NT2/D1 (cell line): ENCODE data around the gene CRY2.
A peak's percentile ranks its signal among the peaks of the same experiment; 100 is the strongest.

Experiments
- DNase-seq: peaks from one replicate; pipeline ENCODE4 v3.0.0-alpha.2; 2011; ENCODE audit warnings: low read depth, low spot score
- H3K27me3 ChIP-seq: 2 replicates; pipeline ENCODE4 v1.6.0; 2011; ENCODE audit warnings: mild to moderate bottlenecking; ENCODE audit not compliant: insufficient read length, insufficient read depth
- H3K36me3 ChIP-seq: 2 replicates; pipeline ENCODE4 v1.6.1; 2011; ENCODE audit warnings: mild to moderate bottlenecking, low read length, mixed read lengths; ENCODE audit not compliant: insufficient read depth, insufficient read length
- H3K4me1 ChIP-seq: 2 replicates; pipeline ENCODE4 v1.5.1; 2011; ENCODE audit not compliant: insufficient read depth, insufficient read length
- H3K4me3 ChIP-seq: 2 replicates; pipeline ENCODE4 v1.5.1; 2011; ENCODE audit warnings: low read depth; ENCODE audit not compliant: insufficient read length
- H3K9ac ChIP-seq: 2 replicates; pipeline ENCODE4 v1.6.0; 2011; ENCODE audit warnings: low read depth; ENCODE audit not compliant: insufficient read length
- H3K9me3 ChIP-seq: 2 replicates; pipeline ENCODE4 v1.5.1; 2011; ENCODE audit warnings: mild to moderate bottlenecking, low read length; ENCODE audit not compliant: insufficient read depth
- SUZ12 ChIP-seq: IDR thresholded peaks from 2 replicates; pipeline ENCODE4 v1.6.1; 2011; ENCODE audit not compliant: insufficient read length, insufficient read depth; ENCODE audit errors: extremely low read depth
- YY1 ChIP-seq: IDR thresholded peaks from 2 replicates; pipeline ENCODE4 v1.6.1; 2011; ENCODE audit not compliant: insufficient read length, insufficient read depth
- ZNF274 ChIP-seq: IDR thresholded peaks from 2 replicates; pipeline ENCODE4 v1.6.1; 2011; ENCODE audit warnings: mild to moderate bottlenecking, low read depth, low read length

The CRY2 gene

DNA sequence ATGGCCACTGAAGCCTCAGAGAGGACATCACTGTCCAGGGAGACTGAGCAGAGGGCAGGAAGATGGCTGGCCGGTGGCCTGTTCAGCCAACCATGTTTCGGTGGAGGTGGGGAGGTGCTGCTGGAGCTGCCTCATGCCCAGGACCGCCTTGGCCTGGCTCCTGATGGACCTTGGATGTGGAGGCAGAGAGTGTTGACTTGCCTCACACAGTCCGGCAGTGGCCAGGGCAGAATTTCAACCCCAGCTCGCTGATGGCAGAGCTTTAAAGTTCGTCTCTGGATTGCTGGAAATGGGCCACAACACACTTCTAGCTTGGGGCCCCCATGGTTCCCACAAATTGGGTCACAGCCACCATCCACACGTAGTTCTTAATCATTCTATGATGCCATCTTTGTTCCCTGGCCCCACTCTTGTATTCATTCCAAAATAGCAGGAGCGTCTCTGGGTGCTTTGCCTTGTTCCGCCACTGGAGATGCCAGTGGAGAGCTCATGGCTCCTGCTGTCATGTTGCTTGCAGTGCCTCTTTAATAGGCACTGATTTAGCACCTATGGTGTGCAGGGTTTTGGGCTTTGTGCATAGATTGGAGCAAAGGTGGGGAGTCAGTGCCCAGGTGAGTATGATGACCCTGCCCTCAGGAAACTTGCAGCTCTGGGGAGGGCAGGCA lies 43.7 kb downstream of the CRY2 start:
- DNase-seq, result no peak
- H3K9ac ChIP-seq, result no peak overlapping the region
- peaks cover 21% of the 10 kb centered on the region for H3K4me1 ChIP-seq
- no peak overlapping the region for H3K4me3 ChIP-seq
- TF ChIP-seq YY1 (no peak), ZNF274 (no peak), SUZ12 (no peak)
- peaks cover 17% of the 10 kb centered on the region for H3K27me3 ChIP-seq
- no peaks in the 10 kb centered on the region for H3K36me3 ChIP-seq
- no peaks in the 10 kb centered on the region for H3K9me3 ChIP-seq

DNA sequence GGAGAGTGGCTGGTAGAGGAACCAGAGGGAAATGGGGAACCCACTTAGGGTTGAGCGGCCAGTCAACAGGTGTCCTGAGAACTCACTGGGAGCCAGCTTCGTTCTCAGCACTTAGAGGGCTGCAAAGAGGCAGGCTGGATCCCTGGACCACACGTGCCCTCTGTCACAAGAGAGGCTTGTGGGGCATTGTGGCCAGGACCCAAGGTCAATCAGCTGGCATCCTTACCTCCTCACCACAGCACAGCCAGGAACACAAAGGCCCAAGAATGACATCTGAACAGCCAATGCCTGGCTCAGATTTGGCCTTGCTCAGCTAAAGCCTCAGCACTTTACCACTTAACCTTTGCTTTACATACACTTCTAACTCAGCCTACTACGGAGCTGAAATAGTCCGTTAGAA lies 45.6 kb downstream of the CRY2 start:
- no peak overlapping the region for H3K9ac ChIP-seq
- no peak overlapping the region for H3K4me3 ChIP-seq
- no peaks in the 10 kb centered on the region for H3K9me3 ChIP-seq
- peaks cover 10% of the 10 kb centered on the region for H3K27me3 ChIP-seq
- H3K36me3 ChIP-seq, result no peaks in the 10 kb centered on the region
- DNase-seq, result no peak
- TF ChIP-seq YY1 (no peak), ZNF274 (no peak), SUZ12 (no peak)
- H3K4me1 ChIP-seq, result peaks cover 30% of the 10 kb centered on the region

DNA sequence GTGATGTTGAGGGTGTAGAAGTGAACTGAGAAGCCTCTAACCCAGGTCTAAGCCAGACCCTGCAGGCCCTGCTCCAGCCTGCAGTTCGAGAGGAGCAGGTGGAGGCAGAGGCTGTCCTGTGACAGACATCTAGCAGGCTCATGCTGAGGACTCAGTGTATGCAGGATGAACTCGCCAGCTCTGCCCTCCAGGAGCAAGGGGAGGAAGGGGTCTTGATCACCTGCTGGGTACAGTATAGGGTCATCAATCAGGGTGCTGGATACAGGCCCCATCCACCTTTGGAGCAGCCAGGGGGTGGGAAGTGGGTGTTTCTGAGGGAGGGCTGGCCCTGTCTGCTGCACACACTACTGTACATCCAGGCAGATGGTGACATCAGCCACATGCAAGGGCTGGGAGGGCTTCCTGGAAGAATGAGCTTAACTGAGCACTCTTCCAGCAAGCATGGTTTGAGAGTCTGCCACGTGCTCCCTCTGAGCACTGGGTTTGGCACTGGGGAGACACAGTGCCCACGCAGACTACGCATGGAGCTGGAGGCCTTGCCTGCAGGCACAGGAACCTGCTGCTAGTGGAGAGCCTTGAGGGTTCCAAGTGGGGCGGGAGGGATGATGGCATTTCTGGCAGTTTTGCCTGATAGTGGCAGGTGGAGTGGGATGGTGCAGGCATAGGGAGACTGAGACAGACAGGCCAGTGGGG lies 47.4 kb downstream of the CRY2 start:
- Histone ChIP-seq H3K9me3 (no peaks in the 10 kb centered on the region), H3K27me3 (peaks cover 10% of the 10 kb centered on the region), H3K9ac (no peak overlapping the region), H3K4me1 (peaks cover 40% of the 10 kb centered on the region), H3K4me3 (no peak overlapping the region), H3K36me3 (no peaks in the 10 kb centered on the region)
- TF ChIP-seq ZNF274, result no peak
- DNase-seq, result no peak

DNA sequence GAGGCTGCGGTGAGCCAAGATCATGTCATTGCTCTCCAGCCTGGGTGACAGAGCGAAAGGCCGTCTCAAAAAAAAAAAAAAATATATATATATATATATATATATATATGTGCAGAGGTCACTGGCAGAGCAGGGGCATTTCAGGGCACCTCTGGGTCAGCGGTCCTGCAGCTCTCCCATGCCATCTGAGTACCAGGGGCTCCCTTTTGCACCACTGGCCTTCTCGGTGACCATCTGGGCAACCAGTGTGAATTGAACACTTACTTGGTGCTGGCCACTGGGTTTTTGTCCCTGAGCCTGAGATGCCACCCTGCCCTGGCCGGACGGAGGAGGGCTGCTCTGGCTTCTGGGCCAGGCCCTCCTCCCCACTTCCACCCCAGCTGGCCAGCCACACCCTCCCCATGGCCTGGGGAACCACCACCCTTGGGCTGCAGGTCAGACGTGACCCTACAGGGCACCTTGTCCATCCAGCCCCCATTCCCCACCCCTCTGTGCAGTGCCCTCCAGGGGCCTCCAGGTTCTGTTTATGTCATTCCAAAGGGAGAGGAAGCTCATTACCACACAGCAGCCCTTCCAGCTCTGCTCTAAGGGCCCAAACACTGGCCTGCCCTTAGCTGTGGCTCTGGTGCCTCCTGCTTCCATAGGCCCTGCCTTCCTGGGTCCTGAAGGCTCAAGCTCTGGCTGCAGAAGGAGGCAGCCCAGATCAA lies 48.4 kb downstream of the CRY2 start:
- H3K27me3 ChIP-seq, result peaks cover 15% of the 10 kb centered on the region
- no peak overlapping the region for H3K4me3 ChIP-seq
- peak overlapping the region; percentile 39 for H3K9ac ChIP-seq
- no peak for DNase-seq
- peaks cover 41% of the 10 kb centered on the region for H3K4me1 ChIP-seq
- no peaks in the 10 kb centered on the region for H3K9me3 ChIP-seq
- TF ChIP-seq ZNF274, result no peak
- TF ChIP-seq SUZ12, result no peak
- TF ChIP-seq YY1, result no peak
- no peaks in the 10 kb centered on the region for H3K36me3 ChIP-seq

DNA sequence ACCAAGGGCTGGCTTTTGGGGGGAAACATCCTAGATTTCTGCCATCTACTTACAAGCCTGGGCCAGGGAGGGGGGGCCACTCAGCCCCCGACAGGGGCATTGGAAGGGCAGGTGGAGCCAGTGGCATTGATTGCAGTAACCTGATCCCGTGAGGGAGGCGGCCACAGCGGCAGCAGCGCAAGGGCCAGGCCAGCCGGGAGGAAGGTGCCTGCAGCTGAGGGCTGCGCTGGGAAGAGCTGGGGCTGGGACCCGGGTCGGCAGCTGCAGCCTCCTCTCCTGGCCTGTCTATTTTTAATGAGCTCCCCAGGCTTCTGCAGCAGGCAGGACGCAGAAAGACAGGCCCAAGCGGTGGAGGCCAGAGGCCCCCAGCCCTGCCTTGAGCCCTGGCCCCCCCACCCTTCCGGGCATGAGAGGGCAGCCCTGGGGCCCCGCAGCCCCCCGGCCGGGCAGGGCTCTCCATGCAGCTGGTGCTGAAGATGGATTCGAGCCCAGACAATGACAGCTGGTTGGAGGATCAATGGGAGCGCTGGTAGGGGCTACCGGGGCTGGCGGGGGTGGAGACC lies 49.2 kb downstream of the CRY2 start:
- H3K9ac ChIP-seq, result peak overlapping the region; percentile 39
- TF ChIP-seq ZNF274 (no peak), YY1 (no peak), SUZ12 (no peak)
- peaks cover 19% of the 10 kb centered on the region for H3K27me3 ChIP-seq
- H3K4me3 ChIP-seq, result no peak overlapping the region
- H3K9me3 ChIP-seq, result no peaks in the 10 kb centered on the region
- H3K4me1 ChIP-seq, result peaks cover 48% of the 10 kb centered on the region
- DNase-seq, result peak; percentile 76
- H3K36me3 ChIP-seq, result no peaks in the 10 kb centered on the region

DNA sequence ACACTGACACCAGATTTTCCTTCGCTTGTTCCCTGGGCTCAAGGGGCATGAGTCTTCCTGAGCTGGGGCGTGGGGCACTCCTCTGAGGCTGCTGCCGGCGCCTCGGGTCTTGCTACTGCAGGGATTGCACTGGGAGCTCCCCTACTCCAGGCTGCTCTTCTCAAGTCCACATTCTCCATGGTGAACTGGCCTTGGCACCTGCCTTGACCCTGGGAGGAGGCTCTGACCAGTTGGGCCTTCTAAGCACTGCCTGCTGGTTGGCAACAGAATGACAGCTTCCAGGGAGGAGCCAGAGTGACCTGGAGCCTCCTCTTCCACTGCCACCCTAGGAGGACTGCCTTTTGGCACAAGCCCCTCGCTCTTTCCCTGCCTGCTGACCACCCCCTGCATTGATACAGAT lies 50.3 kb downstream of the CRY2 start:
- H3K4me1 ChIP-seq, result peaks cover 54% of the 10 kb centered on the region
- TF ChIP-seq SUZ12 (no peak), YY1 (no peak), ZNF274 (no peak)
- H3K36me3 ChIP-seq, result peaks cover 2% of the 10 kb centered on the region
- no peaks in the 10 kb centered on the region for H3K9me3 ChIP-seq
- no peak overlapping the region for H3K9ac ChIP-seq
- no peak for DNase-seq
- H3K4me3 ChIP-seq, result no peak overlapping the region
- H3K27me3 ChIP-seq, result peaks cover 19% of the 10 kb centered on the region

GRCh38 chr11:45899086-45899447 lies 51.8 kb downstream of the CRY2 start:
- H3K27me3 ChIP-seq, result peaks cover 19% of the 10 kb centered on the region
- no peak overlapping the region for H3K4me3 ChIP-seq
- H3K4me1 ChIP-seq, result peaks cover 49% of the 10 kb centered on the region
- TF ChIP-seq SUZ12, result no peak
- TF ChIP-seq ZNF274, result no peak
- no peak overlapping the region for H3K9ac ChIP-seq
- no peaks in the 10 kb centered on the region for H3K9me3 ChIP-seq
- peaks cover 17% of the 10 kb centered on the region for H3K36me3 ChIP-seq
- no peak for DNase-seq
